ENCODE measurements around the gene KMO.

Gene KMO

GRCh38 chr1:241555526-241555925 is 23.3 kb downstream of the KMO start:
- Histone ChIP-seq H3K9me3 (ENCODE audit: severe bottlenecking) (no peaks in the 10 kb centered on the region), H3K27ac (no peak overlapping the region), H3K27me3 (ENCODE audit: insufficient read depth, low read depth, severe bottlenecking) (no peaks in the 10 kb centered on the region), H3K36me3 (no peaks in the 10 kb centered on the region), H3K4me3 (ENCODE audit: low read depth, low read length) (no peak overlapping the region)
- TF ChIP-seq, protein P1, sequence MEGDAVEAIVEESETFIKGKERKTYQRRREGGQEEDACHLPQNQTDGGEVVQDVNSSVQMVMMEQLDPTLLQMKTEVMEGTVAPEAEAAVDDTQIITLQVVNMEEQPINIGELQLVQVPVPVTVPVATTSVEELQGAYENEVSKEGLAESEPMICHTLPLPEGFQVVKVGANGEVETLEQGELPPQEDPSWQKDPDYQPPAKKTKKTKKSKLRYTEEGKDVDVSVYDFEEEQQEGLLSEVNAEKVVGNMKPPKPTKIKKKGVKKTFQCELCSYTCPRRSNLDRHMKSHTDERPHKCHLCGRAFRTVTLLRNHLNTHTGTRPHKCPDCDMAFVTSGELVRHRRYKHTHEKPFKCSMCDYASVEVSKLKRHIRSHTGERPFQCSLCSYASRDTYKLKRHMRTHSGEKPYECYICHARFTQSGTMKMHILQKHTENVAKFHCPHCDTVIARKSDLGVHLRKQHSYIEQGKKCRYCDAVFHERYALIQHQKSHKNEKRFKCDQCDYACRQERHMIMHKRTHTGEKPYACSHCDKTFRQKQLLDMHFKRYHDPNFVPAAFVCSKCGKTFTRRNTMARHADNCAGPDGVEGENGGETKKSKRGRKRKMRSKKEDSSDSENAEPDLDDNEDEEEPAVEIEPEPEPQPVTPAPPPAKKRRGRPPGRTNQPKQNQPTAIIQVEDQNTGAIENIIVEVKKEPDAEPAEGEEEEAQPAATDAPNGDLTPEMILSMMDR (IDR thresholded peaks at IDR 0.05; ENCODE audit: low read depth, low read length), result no peak
- DNase-seq, result no peak

DNA sequence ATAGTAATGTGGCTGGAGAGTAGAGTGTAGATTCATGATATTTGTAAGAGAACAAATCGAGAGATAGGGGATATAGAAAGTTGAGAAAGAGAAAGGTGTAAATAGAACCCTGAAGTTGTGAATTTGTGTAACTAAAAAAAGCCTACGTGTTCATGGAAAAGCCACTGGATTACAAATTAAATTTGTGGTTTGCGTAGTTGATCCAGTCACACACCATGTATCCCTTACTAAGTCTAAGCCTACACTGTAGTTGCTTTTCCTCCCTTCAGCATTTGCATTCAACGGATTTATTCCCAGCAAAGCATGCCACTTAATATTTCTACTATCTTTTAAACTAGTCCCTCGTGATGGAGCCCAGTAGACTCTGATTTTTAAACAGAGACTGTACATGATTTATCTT is 24.9 kb downstream of the KMO start:
- no peak for DNase-seq
- Histone ChIP-seq H3K27ac (no peak overlapping the region), H3K27me3 (ENCODE audit: insufficient read depth, low read depth, severe bottlenecking) (no peaks in the 10 kb centered on the region), H3K36me3 (no peaks in the 10 kb centered on the region), H3K9me3 (ENCODE audit: severe bottlenecking) (no peaks in the 10 kb centered on the region), H3K4me3 (ENCODE audit: low read depth, low read length) (no peak overlapping the region)
- TF ChIP-seq, protein P1 (IDR thresholded peaks at IDR 0.05; ENCODE audit: low read depth, low read length), result no peak

DNA sequence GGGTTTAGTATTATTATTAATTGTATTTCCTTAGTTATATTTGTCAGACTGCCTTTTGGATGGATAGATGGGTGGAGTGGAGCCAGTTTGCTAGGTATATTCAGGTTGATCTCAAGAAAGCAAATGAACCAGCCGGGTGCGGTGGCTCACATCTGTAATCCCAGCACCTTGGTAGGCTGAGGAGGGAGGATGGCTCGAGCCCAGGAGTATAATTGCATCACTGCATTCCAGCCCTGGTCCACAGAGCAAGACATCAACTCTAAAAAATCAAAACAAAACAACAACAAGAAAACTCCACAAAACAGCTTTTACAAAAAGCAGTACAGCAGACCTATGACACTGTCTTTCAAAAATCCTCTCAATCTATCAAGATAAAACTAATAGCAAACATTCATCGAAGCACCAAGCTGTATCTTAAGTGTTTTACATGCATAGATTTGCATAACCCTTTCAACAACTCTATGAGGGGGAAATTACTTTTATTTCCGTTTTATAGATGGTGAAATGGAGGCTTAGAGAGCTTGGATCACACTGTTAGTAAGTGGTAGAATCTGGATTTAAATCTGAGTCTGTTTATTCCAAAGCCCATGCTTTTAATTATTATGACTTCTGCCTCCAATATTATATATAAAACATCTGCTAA is 25.5 kb downstream of the KMO start:
- TF ChIP-seq, protein P1 (IDR thresholded peaks at IDR 0.05; ENCODE audit: low read depth, low read length), result no peak
- no peak overlapping the region for H3K27ac ChIP-seq
- H3K9me3 ChIP-seq (ENCODE audit: severe bottlenecking), result no peaks in the 10 kb centered on the region
- H3K27me3 ChIP-seq (ENCODE audit: insufficient read depth, low read depth, severe bottlenecking), result no peaks in the 10 kb centered on the region
- no peak for DNase-seq
- H3K36me3 ChIP-seq, result no peaks in the 10 kb centered on the region
- no peak overlapping the region for H3K4me3 ChIP-seq (ENCODE audit: low read depth, low read length)

DNA sequence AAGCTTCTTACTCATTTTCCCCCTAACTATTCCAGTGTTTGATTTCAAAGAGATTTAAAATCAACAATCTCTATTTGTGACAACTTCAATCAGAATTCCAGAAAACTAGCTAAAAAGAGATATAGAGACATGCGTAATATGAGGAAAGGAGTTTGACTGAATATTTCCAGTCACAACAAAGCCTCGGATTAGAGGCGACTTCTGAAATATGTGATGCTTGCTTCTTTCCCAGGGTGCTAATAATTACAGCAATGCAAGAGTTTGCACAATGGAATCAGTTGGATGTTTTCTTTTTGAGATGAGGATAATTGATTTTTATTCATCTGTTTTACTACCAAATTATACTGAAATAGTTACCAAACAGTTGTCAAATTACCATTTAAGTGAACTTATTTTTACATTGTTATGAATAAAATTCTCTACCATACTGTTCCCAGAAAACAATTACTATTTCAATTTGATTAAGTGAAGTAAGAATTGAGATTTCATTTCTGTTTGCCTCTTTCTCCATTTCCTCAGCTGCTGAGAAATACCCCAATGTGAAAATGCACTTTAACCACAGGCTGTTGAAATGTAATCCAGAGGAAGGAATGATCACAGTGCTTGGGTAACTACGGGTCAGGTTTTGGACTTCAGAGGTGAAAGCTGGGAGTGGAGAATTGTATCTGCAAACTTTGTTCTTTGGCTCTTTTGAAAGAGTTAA is 28.1 kb downstream of the KMO start:
- Histone ChIP-seq H3K36me3 (no peaks in the 10 kb centered on the region), H3K9me3 (ENCODE audit: severe bottlenecking) (no peaks in the 10 kb centered on the region), H3K4me3 (ENCODE audit: low read depth, low read length) (no peak overlapping the region), H3K27me3 (ENCODE audit: insufficient read depth, low read depth, severe bottlenecking) (no peaks in the 10 kb centered on the region), H3K27ac (no peak overlapping the region)
- DNase-seq, result no peak
- TF ChIP-seq, protein P1 (IDR thresholded peaks at IDR 0.05; ENCODE audit: low read depth, low read length), result no peak

DNA sequence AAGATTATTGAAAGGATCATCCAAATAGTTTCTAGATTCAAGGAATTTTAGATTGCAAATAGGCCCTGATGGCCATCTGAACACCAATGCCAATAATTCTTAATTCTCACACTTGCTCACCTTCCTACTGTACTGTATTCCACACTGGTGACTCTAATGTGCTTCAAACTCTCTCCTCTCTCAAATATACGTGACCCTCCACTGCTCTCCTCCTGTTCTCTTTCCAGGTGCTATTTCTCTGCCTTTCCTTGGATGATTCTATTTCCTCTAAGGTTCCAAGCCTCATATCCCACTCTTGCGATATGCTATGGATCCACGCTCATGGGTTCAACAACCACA is 28.6 kb downstream of the KMO start:
- TF ChIP-seq, protein P1 (IDR thresholded peaks at IDR 0.05; ENCODE audit: low read depth, low read length), result no peak
- H3K27me3 ChIP-seq (ENCODE audit: insufficient read depth, low read depth, severe bottlenecking), result no peaks in the 10 kb centered on the region
- H3K4me3 ChIP-seq (ENCODE audit: low read depth, low read length), result no peak overlapping the region
- no peaks in the 10 kb centered on the region for H3K9me3 ChIP-seq (ENCODE audit: severe bottlenecking)
- H3K27ac ChIP-seq, result no peak overlapping the region
- DNase-seq, result no peak
- no peaks in the 10 kb centered on the region for H3K36me3 ChIP-seq

DNA sequence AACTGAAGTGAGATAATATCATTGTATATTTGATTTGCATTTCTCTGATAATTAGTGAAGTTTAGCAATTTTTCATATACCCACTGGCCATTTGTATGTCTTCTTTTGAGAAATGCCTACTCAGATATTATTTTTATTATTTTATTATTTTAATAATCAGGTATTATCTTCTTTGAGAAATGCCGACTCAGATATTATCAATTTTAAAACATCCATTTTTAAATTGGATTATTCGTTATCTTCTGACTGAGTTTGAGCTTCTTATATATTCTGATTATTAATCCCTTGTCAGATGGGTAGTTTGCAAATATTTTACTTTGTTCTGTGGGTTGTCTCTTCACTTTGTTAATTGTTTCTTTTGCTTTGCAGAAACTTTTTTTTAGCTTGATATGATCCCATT is 37.7 kb downstream of the KMO start:
- TF ChIP-seq, protein P1 (IDR thresholded peaks at IDR 0.05; ENCODE audit: low read depth, low read length), result no peak
- Histone ChIP-seq H3K36me3 (no peaks in the 10 kb centered on the region), H3K27me3 (ENCODE audit: insufficient read depth, low read depth, severe bottlenecking) (peaks cover 5% of the 10 kb centered on the region), H3K4me3 (ENCODE audit: low read depth, low read length) (no peak overlapping the region), H3K9me3 (ENCODE audit: severe bottlenecking) (no peaks in the 10 kb centered on the region), H3K27ac (no peak overlapping the region)
- no peak for DNase-seq
